RWPE2 (cell line): ENCODE measurements around the gene ZNF646.
A peak's percentile ranks its signal among the peaks of the same experiment; 100 is the strongest.

Experiments used
- ATAC-seq: fragments of 200-7000 bp; cut with Tn5 transposase; 3 replicates; pipeline ENCODE4 v1.9.1; 2021; ENCODE audit warnings: low read depth
- DNase-seq: peaks from one replicate; pipeline ENCODE4 v3.0.0-alpha.2; 2020; ENCODE audit warnings: low spot score
- H3K27ac ChIP-seq: fragments of 450-650 bp; 2 replicates; pipeline ENCODE4 v1.5.1; 2017; ENCODE audit warnings: mild to moderate bottlenecking; ENCODE audit not compliant: poor library complexity, severe bottlenecking
- H3K27me3 ChIP-seq: fragments of 250-450 bp; sonication (Bioruptor Pico); 2 replicates; pipeline ENCODE4 v1.5.1; 2021; ENCODE audit warnings: mild to moderate bottlenecking, moderate library complexity; ENCODE audit not compliant: insufficient read depth, poor library complexity, severe bottlenecking
- H3K36me3 ChIP-seq: fragments of 250-450 bp; sonication (Bioruptor Pico); 2 replicates; pipeline ENCODE4 v1.5.1; 2020; ENCODE audit warnings: low read depth, mild to moderate bottlenecking, moderate library complexity
- H3K4me1 ChIP-seq: fragments of 250-450 bp; sonication (Bioruptor Pico); 2 replicates; pipeline ENCODE4 v1.5.1; 2021; ENCODE audit warnings: mild to moderate bottlenecking, moderate library complexity; ENCODE audit not compliant: insufficient read depth, poor library complexity, severe bottlenecking
- H3K4me3 ChIP-seq: fragments of 250-450 bp; sonication (Bioruptor Pico); 2 replicates; pipeline ENCODE4 v1.5.1; 2021; ENCODE audit warnings: mild to moderate bottlenecking, moderate library complexity; ENCODE audit not compliant: severe bottlenecking
- H3K9me3 ChIP-seq: fragments of 250-450 bp; sonication (Bioruptor Pico); 2 replicates; pipeline ENCODE4 v1.5.1; 2021; ENCODE audit warnings: mild to moderate bottlenecking, moderate library complexity; ENCODE audit not compliant: severe bottlenecking
- CTCF ChIP-seq: fragments of 450-650 bp; IDR thresholded peaks from one replicate; pipeline ENCODE4 v1.5.1; 2017; ENCODE audit warnings: mild to moderate bottlenecking, moderate library complexity; ENCODE audit not compliant: poor library complexity, severe bottlenecking

Gene ZNF646

GRCh38 chr16:31086629-31086906 lies 12.3 kb downstream of the ZNF646 start:
- H3K27ac ChIP-seq = no peak overlapping the region
- peaks cover 33% of the 10 kb centered on the region for H3K36me3 ChIP-seq
- H3K4me1 ChIP-seq = no peaks in the 10 kb centered on the region
- H3K27me3 ChIP-seq = no peaks in the 10 kb centered on the region
- H3K4me3 ChIP-seq = no peak overlapping the region
- DNase-seq (peak; percentile 54), ATAC-seq (no peak)
- TF ChIP-seq CTCF = no peak
- H3K9me3 ChIP-seq = no peaks in the 10 kb centered on the region

- H3K27ac ChIP-seq = no peak overlapping the region
- DNase-seq = no peak
- ATAC-seq = no peak
- H3K27me3 ChIP-seq = no peaks in the 10 kb centered on the region
- H3K4me3 ChIP-seq = no peak overlapping the region
- peaks cover 31% of the 10 kb centered on the region for H3K36me3 ChIP-seq
- H3K9me3 ChIP-seq = no peaks in the 10 kb centered on the region
- TF ChIP-seq CTCF = no peak
- no peaks in the 10 kb centered on the region for H3K4me1 ChIP-seq
These were observed 13.3 kb downstream of the ZNF646 start for GRCh38 chr16:31087481-31087880.

- Histone ChIP-seq H3K4me3 (no peak overlapping the region), H3K27ac (no peak overlapping the region), H3K9me3 (no peaks in the 10 kb centered on the region), H3K27me3 (no peaks in the 10 kb centered on the region), H3K4me1 (no peaks in the 10 kb centered on the region), H3K36me3 (peaks cover 35% of the 10 kb centered on the region)
- TF ChIP-seq CTCF = no peak
- DNase-seq (no peak), ATAC-seq (no peak)
These were observed 13.7 kb downstream of the ZNF646 start for GRCh38 chr16:31087971-31088370.

- DNase-seq = no peak
- ATAC-seq = no peak
- H3K27ac ChIP-seq = no peak within 1 kb of the TSS
- peaks cover 32% of the 10 kb centered on the region for H3K36me3 ChIP-seq
- H3K9me3 ChIP-seq = no peaks in the 10 kb centered on the region
- no peak within 1 kb of the TSS for H3K4me3 ChIP-seq
- no peaks in the 10 kb centered on the region for H3K27me3 ChIP-seq
- no peak for TF ChIP-seq CTCF
- H3K4me1 ChIP-seq = no peaks in the 10 kb centered on the region
These were observed 14.4 kb downstream of the ZNF646 start, which contains the start of gene PRSS53 for GRCh38 chr16:31088459-31089183. Gene PRSS53 (minus strand): TSS chr16:31088943. CDS start chr16:31088809, 134 bp downstream.

GRCh38 chr16:31089199-31089598 lies 15.0 kb downstream of the ZNF646 start:
- no peaks in the 10 kb centered on the region for H3K4me1 ChIP-seq
- DNase-seq (no peak), ATAC-seq (no peak)
- no peak for TF ChIP-seq CTCF
- no peaks in the 10 kb centered on the region for H3K9me3 ChIP-seq
- peaks cover 32% of the 10 kb centered on the region for H3K36me3 ChIP-seq
- no peaks in the 10 kb centered on the region for H3K27me3 ChIP-seq
- no peak overlapping the region for H3K4me3 ChIP-seq
- no peak overlapping the region for H3K27ac ChIP-seq
